HT1080 (cell line): ENCODE results near the gene C20orf202. TPM values are rescaled to one million over a fixed set of nuclear protein-coding genes. Genes with fewer than 3 reads are reported as not detected.
A peak's percentile ranks its signal among the peaks of the same experiment; 100 is the strongest.
"Not testable (repeated sequence)": the region's sequence is repeated elsewhere in the genome, so short reads cannot be mapped to it uniquely, and the experiment has no call there.

Source experiments
- DNase-seq: peaks from one replicate; pipeline ENCODE4 v3.0.0-alpha.2; 2015; ENCODE audit warnings: low read depth
- total RNA-seq: library from RNA; depleted of rRNA; stranded (reverse); fragments of >200 nt; shearing (Covaris generic); gene quantifications from 2 replicates; pipeline ENCODE4 v1.2.3, GENCODE V29; 2014

Gene C20orf202
- total RNA-seq, 1 experiment from 2014 or later, result not detected

- DNase-seq, result no peak
Measured at GRCh38 chr20:1207293-1207878, 4.1 kb downstream of the C20orf202 start.

DNA sequence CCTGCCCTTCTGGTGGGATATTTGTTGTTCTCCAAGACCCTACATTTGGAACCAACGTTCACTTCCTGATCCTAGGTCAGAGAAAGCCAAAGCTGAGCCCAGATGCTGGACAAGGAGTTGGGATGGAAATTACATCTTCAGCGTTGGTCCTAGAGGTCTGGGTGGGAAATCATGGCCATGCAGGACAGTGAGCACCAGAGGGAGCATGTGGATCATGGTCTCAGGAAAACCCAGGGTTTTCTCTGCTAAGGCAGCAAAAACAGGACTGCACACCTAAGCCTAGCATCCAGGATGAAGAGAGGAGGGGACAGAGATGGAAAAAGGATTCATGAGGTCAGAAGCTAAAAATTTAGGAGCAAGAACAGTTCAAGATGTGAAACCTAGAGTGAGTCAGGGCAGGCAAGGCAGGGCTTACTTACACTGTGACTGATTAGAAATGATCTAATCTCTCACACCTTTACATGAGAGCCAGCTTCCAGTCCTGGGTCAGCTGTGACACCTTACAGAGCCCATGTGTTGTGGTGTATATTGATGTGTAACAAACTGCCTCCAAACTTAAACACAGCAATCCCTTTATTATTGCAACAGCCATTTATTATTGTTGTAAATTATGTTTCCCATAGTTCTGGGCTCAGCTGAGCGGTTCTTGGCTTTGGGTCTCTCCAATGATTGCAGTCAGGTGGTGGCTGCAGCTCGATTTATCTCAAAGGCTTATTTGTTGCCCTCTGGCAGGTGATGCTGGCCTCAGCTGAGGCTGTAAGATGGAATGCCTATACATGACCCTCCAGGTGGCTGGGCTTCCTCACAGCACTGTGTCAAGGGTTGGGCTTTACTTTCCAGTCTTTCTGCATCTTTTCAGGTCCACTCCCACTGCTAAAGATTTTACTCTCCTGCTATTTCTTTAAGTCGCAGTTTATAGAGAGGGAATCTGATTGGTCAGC is 6.5 kb downstream of the C20orf202 start:
- DNase-seq, result peak; percentile 24

DNA sequence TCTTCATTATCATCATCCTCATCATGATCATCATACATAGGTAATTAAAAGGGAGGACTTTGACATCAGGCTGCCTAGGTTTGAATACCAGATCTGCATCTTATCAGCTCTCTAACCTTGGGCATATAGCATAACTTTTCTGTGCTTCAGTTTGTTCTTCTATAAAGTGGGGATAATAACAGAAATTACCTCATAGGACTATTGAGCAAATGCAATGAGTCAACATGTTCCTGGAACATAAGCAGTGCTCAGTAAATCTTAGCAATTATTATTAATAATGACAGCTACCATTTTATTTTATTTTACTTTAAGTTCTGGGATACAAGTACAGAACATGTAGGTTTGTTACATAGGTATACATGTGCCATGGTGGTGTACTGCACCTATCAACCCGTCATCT is 7.2 kb downstream of the C20orf202 start:
- no peak for DNase-seq

GRCh38 chr20:1212023-1212422 is 8.8 kb downstream of the C20orf202 start:
- no peak for DNase-seq

GRCh38 chr20:1212607-1213396 is 9.5 kb downstream of the C20orf202 start:
- DNase-seq, result peak; percentile 58

DNA sequence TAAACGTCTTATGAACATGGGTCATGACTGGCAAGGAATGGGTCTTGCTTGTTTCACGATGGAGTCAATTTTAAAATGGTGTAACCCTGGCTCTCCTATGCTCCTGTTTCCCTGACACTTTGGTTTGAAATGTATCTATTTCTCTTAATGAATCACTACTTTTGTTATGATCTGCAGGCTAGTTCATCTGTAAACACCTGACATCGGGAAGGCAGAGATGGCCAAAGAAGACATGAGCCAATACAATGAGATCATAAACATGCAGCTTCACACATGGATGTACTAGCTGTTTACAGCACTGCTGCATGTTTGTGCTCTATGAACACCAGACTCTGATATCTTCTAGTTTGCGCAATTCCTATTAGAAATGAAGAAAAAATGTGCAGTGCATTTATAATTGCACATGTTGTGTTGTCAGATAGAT is 11.6 kb downstream of the C20orf202 start:
- no peak for DNase-seq

GRCh38 chr20:1215386-1216170 is 12.3 kb downstream of the C20orf202 start:
- DNase-seq, result no peak

DNA sequence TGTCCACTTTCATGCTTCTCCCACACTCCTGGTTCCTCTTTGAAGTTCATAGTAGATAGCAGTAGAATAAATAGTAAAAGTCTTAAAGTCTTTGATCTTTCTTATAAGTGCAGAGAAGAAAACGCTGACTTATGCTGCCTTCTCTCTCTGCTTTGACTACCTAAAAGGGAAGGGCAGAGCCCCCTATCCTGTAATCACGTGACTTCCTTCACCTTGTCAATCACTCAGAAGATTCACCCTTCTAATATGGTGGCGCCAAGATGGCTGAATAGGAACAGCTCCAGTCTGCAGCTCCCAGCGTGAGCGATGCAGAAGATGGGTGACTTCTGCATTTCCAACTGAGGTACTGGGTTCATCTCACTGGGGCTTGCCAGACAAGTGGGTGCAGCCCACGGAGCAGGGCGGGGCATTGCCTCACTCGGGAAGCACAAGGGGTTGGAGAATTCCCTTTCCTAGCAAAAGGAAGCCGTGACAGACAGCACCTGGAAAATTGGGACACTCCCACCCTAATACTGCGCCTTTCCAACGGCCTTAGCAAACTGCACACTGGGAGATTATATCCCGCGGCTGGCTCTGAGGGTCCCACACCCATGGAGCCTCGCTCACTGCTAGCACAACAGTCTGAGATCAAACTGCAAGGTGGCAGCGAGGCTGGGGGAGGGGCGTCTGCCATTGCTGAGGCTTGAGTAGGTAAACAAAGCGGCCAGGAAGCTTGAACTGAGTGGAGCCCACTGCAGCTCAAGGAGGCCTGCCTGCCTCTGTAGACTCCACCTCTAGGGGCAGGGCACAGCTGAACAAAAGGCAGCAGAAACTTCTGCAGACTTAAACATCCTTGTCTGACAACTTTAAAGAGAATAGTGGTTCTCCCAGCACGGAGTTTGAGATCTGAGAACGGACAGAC is 13.5 kb downstream of the C20orf202 start:
- not testable (repeated sequence) for DNase-seq

GRCh38 chr20:1222750-1223149 is 19.5 kb downstream of the C20orf202 start:
- DNase-seq, result not testable (repeated sequence)

GRCh38 chr20:1224205-1224890 is 21.1 kb downstream of the C20orf202 start:
- no peak for DNase-seq

DNA sequence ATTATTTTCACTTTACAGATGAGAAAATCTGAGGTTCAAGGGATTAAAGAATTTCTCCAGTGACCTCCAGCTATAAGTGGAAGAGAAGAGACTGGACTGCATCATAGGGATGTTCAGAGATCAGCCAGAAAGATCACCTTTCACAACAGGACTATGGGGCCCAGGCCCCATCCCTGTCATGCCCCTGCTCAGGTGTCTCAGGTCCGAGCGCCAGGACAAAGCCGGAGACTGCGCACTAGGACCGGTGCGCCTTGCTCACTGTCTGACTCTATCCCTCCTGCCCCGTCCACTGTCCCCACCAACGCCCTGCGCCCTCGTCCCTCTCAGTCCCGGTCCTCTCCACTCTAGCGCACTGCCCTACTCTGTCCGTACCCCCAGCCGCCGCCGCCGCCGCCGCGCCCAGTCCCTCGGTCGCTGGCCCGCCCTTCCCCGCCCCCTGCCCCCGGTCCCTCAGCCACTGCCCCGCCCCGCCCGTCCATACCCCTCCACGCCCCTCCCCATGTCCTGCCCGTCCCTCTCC is 22.1 kb downstream of the C20orf202 start:
- DNase-seq, result peak; percentile 11

DNA sequence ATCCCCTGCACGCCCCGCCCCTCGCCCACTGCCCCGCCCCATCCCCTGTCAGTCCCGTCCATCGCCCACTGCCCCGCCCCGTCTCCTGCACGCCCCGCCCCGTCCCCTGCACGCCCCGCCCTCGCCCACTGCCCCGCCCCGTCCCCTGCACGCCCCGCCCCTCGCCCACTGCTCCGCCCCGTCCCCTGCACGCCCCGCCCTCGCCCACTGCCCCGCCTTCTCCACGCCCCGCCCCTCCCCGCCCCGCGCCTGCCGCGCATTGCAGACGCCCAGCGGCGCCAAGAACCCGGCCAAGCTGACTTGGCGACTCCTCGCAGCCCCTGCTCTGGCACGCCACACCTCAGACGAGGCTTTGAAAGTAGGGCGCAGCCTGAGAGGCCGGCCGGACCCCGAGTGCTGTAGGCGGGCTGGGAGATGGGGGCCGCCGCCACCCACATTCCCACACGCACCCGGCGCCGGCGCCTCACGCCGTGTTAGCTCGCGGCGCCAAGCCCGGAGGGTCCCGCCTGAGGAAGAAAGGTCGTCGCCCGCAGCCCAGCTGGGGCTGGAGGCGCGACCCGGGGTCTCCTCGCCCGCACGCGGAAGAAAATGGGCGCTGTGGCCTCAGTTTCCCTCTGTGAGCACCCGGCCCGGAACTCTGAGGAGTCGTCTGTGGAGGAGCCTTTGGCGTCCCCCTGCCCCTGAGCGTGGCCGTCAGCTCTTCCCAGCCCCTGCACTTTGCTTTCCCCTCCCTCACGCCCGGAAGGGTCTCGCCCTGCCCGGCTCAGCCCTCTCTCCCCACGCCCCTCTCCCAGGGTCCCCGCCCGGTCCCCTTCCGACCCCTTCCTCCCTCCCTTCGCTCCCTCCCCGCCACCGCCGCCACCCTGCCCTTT is 22.8 kb downstream of the C20orf202 start, which contains the start of gene RAD21L1:
RAD21L1 (plus strand) TSS at position 262 of the 872 bp plus-strand sequence. CDS start 2,410 bp downstream, outside the sequence.
- peak; percentile 43 for DNase-seq

- no peak for DNase-seq
Measured at GRCh38 chr20:1229541-1229940, 26.3 kb downstream of the C20orf202 start.

DNA sequence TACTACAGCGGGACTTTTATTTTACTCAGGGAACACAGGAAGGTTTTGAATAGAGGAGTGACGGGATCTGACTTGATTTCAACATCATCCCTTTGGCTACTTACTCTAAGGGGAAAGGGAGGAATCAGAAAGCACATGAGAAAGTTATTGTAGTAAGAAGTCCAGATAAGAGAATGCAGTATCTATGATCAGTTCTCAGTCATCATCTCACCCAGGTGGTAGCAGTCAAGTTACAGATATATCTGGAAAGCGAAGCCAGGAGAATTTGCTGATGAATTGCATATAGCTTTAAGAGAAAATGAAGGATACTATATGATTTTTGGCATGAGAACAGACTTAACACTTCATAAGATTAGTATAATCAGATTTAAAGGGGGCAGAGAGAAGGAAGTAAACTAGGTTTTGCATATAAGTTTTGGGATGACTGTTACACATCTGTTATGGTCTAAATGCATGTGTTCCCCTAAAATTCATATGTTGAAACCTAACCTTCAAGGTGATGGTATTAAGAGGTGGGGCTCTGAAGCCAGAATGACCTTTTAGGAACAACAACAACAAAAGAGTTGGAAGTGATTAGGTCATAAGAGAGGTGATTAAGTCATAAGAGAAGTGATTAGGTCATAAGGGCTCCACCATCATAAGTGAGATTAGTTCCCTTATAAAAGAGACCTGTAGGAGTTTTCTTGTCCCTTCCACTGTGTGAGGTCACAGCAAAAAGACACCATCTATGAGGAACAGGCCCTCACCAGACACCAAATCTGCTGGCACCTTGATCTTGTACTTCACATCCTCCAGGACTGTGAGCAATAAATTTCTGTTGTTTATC is 29.2 kb downstream of the C20orf202 start:
- no peak for DNase-seq

GRCh38 chr20:1240549-1240948 is 37.3 kb downstream of the C20orf202 start:
- no peak for DNase-seq

DNA sequence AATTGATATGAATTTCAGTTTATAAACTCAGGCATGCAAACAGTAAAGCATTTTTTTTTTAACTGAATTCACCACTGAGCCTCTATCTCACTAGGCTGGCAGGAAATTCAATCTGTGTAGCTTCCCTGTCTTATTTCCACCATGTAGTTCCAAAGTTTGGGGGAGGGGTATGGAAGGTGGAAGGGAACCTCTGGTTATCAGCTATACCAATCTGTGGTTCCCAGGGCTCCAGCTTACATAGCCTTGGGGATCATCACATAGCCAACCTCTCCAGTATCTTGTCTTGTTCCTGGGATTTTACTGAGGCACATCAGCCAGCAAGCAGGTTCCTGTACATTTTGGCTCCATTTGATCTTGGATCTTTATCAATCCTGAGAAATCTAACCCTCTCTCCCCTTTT is 38.2 kb downstream of the C20orf202 start:
- DNase-seq, result no peak

DNA sequence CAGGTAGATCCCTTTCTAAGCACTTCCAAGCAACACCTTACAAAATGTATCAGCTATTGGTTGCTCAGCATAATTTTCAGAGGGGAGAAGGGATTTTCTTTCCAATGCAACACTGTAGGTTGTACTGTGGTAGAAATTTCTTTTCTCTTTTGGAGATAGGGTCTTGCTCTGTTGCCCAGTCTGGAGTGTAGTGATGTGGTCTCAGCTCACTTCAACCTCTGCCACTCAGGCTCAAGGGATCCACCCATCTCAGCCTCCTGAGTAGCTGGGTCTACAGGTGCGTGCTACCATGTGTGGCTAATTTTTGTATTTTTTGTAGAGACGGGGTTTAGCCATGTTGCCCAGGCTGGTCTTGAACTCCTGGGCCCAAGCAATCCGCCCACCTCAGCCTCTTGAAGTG is 38.8 kb downstream of the C20orf202 start:
- no peak for DNase-seq
